Liver (tissue), 9 donors: Measurements from ENCODE around the gene F2RL3. TPM values are rescaled to one million over a fixed set of nuclear protein-coding genes. Genes with fewer than 3 reads are reported as not detected.

Experiments
- DNase-seq: peaks from one replicate; pipeline ENCODE4 v3.0.0-alpha.2; 2017; ENCODE audit warnings: low spot score
- H3K27ac ChIP-seq, 2 donors: one replicate each; pipeline ENCODE4 v1.7.0; 2013; ENCODE audit warnings: inconsistent platforms in 2 of 2, low read length in 2 of 2, control low read depth in 1 of 2, low read depth in 1 of 2, mild to moderate bottlenecking in 1 of 2
- H3K27me3 ChIP-seq, 4 donors: one replicate each; pipeline versions ENCODE4 v1.6.1 to v1.7.0; 2013; ENCODE audit warnings: low read length in 3 of 4, inconsistent platforms in 1 of 4, mild to moderate bottlenecking in 1 of 4, moderate library complexity in 1 of 4; ENCODE audit not compliant: control insufficient read depth in 4 of 4, insufficient read depth in 4 of 4
- H3K36me3 ChIP-seq, 4 donors: one replicate each; pipeline versions ENCODE4 v1.6.1 to v1.7.0; 2013; ENCODE audit warnings: low read length in 3 of 4, mild to moderate bottlenecking in 3 of 4, low read depth in 1 of 4, moderate library complexity in 1 of 4; ENCODE audit not compliant: control insufficient read depth in 4 of 4, insufficient read depth in 3 of 4
- H3K4me1 ChIP-seq, 4 donors: one replicate each; pipeline versions ENCODE4 v1.6.1 to v1.7.0; 2013; ENCODE audit warnings: low read length in 3 of 4, mild to moderate bottlenecking in 3 of 4, moderate library complexity in 1 of 4; ENCODE audit not compliant: control insufficient read depth in 4 of 4, insufficient read depth in 4 of 4
- H3K4me3 ChIP-seq, 3 donors: one replicate each; pipeline versions ENCODE4 v1.6.1 to v1.7.0; 2013; ENCODE audit warnings: low read length in 3 of 3, control low read depth in 1 of 3, low read depth in 1 of 3, mild to moderate bottlenecking in 1 of 3
- H3K9ac ChIP-seq, 2 donors: one replicate each; pipeline ENCODE4 v1.7.0; 2013; ENCODE audit warnings: low read length in 2 of 2, mild to moderate bottlenecking in 2 of 2, moderate library complexity in 2 of 2, control low read depth in 1 of 2, low read depth in 1 of 2
- H3K9me3 ChIP-seq, 4 donors: one replicate each; pipeline versions ENCODE4 v1.6.1 to v1.7.0; 2013; ENCODE audit warnings: low read length in 3 of 4; ENCODE audit not compliant: control insufficient read depth in 4 of 4
- EGR1 ChIP-seq, 2 donors: IDR thresholded peaks; 2 replicates each; pipeline ENCODE4 v1.6.1; 2016 to 2018; ENCODE audit warnings: antibody characterized with exemption in 2 of 2, low read depth in 2 of 2
- FOXA1 ChIP-seq: IDR thresholded peaks from 2 replicates; pipeline ENCODE4 v1.6.1; 2016; ENCODE audit warnings: antibody characterized with exemption
- FOXA2 ChIP-seq: IDR thresholded peaks from 2 replicates; pipeline ENCODE4 v1.6.1; 2016; ENCODE audit warnings: antibody characterized with exemption
- GABPA ChIP-seq, 2 donors: IDR thresholded peaks in 1 of 2; conservative IDR thresholded peaks in 1 of 2; 2 replicates each; pipeline ENCODE4 v1.6.1; 2016; ENCODE audit warnings: antibody characterized with exemption in 2 of 2, mild to moderate bottlenecking in 1 of 2, moderate library complexity in 1 of 2
- HNF4A ChIP-seq, 2 donors: conservative IDR thresholded peaks; 2 replicates each; pipeline ENCODE4 v1.6.1; 2016; ENCODE audit warnings: antibody characterized with exemption in 2 of 2, mild to moderate bottlenecking in 2 of 2
- HNF4G ChIP-seq: IDR thresholded peaks from 2 replicates; pipeline ENCODE4 v1.6.1; 2016; ENCODE audit warnings: antibody characterized with exemption
- JUND ChIP-seq, 2 donors: IDR thresholded peaks; 2 replicates each; pipeline ENCODE4 v1.6.1; 2016; ENCODE audit warnings: antibody characterized with exemption in 2 of 2
- NR2F2 ChIP-seq: IDR thresholded peaks from 2 replicates; pipeline ENCODE4 v1.6.1; 2016; ENCODE audit warnings: antibody characterized with exemption
- RAD21 ChIP-seq, 2 donors: IDR thresholded peaks; 2 replicates each; pipeline ENCODE4 v1.6.1; 2016; ENCODE audit warnings: antibody characterized with exemption in 2 of 2, mild to moderate bottlenecking in 2 of 2
- RXRA ChIP-seq, 2 donors: IDR thresholded peaks; 2 replicates each; pipeline ENCODE4 v1.6.1; 2017 to 2018; ENCODE audit warnings: antibody characterized with exemption in 2 of 2, mild to moderate bottlenecking in 1 of 2
- SP1 ChIP-seq: IDR thresholded peaks from 2 replicates; pipeline ENCODE4 v1.6.1; 2018; ENCODE audit warnings: antibody characterized with exemption, mild to moderate bottlenecking
- TAF1 ChIP-seq: conservative IDR thresholded peaks from 2 replicates; pipeline ENCODE4 v1.6.1; 2016; ENCODE audit warnings: antibody characterized with exemption, mild to moderate bottlenecking
- YY1 ChIP-seq: IDR thresholded peaks from 2 replicates; pipeline ENCODE4 v1.6.1; 2016; ENCODE audit warnings: antibody characterized with exemption, mild to moderate bottlenecking
- WGBS: extraction: QIAGEN DNeasy Blood & Tissue Kit; methylation state at CpG from one replicate; pipeline ENCODE4 v1.1.7; 2013; 5-methylcytosine and 5-hydroxymethylcytosine counted together
- polyA plus RNA-seq, 2 donors: library from polyadenylated mRNA; stranded (reverse) in 1 of 2; unstranded in 1 of 2; fragments of 200-250 nt in 1 of 2; fragments of >200 nt in 1 of 2; fragmentation: Nextera tagmentation in 1 of 2; extraction: Ambion mirVana in 1 of 2; gene quantifications; one replicate each; pipeline versions ENCODE4 v1.2.1 to v1.2.3, GENCODE V29; 2013 to 2015
- total RNA-seq, 2 donors: library from RNA; depleted of rRNA; stranded (reverse); fragments of >200 nt; gene quantifications; one replicate each; pipeline ENCODE4 v1.2.3, GENCODE V29; 2014
- TF ChIP-seq, protein P1 (sequence below): IDR thresholded peaks from 2 replicates; pipeline ENCODE4 v1.6.1; 2016; ENCODE audit warnings: antibody characterized with exemption
- TF ChIP-seq, protein P2 (sequence below): IDR thresholded peaks from 2 replicates; pipeline ENCODE4 v1.6.1; 2016; ENCODE audit warnings: antibody characterized with exemption
- TF ChIP-seq, protein P3 (sequence below): IDR thresholded peaks from 2 replicates; pipeline ENCODE4 v1.6.1; 2016; ENCODE audit warnings: antibody characterized with exemption
- TF ChIP-seq, protein P4 (sequence below): fragments of 150-350 bp; IDR thresholded peaks from 2 replicates; pipeline ENCODE4 v1.5.1; 2017; ENCODE audit warnings: improper control_type of control experiment, low read depth, low read length; ENCODE audit not compliant: missing input control
- TF ChIP-seq, protein P5 (sequence below): IDR thresholded peaks from 2 replicates; pipeline ENCODE4 v1.6.1; 2016; ENCODE audit warnings: antibody characterized with exemption, mild to moderate bottlenecking
- donor health status: healthy.
- donor health status: healthy.
- donor health status: healthy.
- donor health status: healthy.
- donor health status: healthy.

F2RL3 gene
- total and polyA plus RNA-seq, 4 donors: 0.08 to 1.6 (median 0.20) TPM

DNA sequence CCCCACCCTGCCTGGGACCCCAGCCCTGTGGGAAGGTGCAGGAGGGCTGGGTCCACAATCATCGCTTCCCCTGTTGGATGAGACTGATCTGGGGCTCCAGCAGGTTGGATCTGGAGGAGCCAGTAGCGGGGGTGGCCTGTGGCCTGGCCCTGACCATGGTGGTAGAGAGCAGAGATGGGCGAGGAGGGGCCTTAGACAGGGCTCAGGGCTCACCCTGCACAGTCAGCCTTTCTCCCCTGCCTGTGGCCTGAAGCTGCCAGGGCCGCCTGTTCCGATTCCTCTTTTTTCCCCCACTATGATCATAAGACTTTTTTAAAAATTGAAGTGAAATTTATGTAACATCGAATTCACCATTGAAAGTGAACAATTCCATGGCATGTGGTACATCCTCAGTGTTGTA is 41.4 kb upstream of the F2RL3 start:
- no peaks in the 10 kb centered on the region for H3K9me3 ChIP-seq
- H3K27ac ChIP-seq: no peak overlapping the region
- no peak for DNase-seq
- no peaks in the 10 kb centered on the region for H3K4me1 ChIP-seq
- H3K36me3 ChIP-seq: peaks cover 20 to 65% (median 28%) of the 10 kb centered on the region in 4 donors
- H3K4me3 ChIP-seq: no peak overlapping the region
- WGBS: 90% methylated on average over 6 of the region's 6 CpGs
- TF ChIP-seq FOXA1 (no peak), SP1 (no peak), HNF4G (no peak), JUND (IDR thresholded peaks at IDR 0.05) (no peak), EGR1 (IDR thresholded peaks at IDR 0.05; ENCODE audit: low read depth in 2 of 2) (no peak), RAD21 (IDR thresholded peaks at IDR 0.05) (no peak), GABPA (IDR thresholded peaks at IDR 0.05 in 1 of 2, conservative IDR thresholded peaks at IDR 0.05 in 1 of 2) (no peak), TAF1 (no peak), RXRA (IDR thresholded peaks at IDR 0.05) (no peak), NR2F2 (no peak), FOXA2 (no peak), YY1 (no peak), HNF4A (conservative IDR thresholded peaks at IDR 0.05) (no peak)
- TF ChIP-seq, protein P1, sequence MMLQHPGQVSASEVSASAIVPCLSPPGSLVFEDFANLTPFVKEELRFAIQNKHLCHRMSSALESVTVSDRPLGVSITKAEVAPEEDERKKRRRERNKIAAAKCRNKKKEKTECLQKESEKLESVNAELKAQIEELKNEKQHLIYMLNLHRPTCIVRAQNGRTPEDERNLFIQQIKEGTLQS: no peak
- TF ChIP-seq, protein P2, sequence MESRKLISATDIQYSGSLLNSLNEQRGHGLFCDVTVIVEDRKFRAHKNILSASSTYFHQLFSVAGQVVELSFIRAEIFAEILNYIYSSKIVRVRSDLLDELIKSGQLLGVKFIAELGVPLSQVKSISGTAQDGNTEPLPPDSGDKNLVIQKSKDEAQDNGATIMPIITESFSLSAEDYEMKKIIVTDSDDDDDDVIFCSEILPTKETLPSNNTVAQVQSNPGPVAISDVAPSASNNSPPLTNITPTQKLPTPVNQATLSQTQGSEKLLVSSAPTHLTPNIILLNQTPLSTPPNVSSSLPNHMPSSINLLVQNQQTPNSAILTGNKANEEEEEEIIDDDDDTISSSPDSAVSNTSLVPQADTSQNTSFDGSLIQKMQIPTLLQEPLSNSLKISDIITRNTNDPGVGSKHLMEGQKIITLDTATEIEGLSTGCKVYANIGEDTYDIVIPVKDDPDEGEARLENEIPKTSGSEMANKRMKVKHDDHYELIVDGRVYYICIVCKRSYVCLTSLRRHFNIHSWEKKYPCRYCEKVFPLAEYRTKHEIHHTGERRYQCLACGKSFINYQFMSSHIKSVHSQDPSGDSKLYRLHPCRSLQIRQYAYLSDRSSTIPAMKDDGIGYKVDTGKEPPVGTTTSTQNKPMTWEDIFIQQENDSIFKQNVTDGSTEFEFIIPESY: no peak
- TF ChIP-seq, protein P3, sequence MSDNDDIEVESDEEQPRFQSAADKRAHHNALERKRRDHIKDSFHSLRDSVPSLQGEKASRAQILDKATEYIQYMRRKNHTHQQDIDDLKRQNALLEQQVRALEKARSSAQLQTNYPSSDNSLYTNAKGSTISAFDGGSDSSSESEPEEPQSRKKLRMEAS: no peak
- TF ChIP-seq, protein P4, sequence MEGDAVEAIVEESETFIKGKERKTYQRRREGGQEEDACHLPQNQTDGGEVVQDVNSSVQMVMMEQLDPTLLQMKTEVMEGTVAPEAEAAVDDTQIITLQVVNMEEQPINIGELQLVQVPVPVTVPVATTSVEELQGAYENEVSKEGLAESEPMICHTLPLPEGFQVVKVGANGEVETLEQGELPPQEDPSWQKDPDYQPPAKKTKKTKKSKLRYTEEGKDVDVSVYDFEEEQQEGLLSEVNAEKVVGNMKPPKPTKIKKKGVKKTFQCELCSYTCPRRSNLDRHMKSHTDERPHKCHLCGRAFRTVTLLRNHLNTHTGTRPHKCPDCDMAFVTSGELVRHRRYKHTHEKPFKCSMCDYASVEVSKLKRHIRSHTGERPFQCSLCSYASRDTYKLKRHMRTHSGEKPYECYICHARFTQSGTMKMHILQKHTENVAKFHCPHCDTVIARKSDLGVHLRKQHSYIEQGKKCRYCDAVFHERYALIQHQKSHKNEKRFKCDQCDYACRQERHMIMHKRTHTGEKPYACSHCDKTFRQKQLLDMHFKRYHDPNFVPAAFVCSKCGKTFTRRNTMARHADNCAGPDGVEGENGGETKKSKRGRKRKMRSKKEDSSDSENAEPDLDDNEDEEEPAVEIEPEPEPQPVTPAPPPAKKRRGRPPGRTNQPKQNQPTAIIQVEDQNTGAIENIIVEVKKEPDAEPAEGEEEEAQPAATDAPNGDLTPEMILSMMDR: no peak
- TF ChIP-seq, protein P5, sequence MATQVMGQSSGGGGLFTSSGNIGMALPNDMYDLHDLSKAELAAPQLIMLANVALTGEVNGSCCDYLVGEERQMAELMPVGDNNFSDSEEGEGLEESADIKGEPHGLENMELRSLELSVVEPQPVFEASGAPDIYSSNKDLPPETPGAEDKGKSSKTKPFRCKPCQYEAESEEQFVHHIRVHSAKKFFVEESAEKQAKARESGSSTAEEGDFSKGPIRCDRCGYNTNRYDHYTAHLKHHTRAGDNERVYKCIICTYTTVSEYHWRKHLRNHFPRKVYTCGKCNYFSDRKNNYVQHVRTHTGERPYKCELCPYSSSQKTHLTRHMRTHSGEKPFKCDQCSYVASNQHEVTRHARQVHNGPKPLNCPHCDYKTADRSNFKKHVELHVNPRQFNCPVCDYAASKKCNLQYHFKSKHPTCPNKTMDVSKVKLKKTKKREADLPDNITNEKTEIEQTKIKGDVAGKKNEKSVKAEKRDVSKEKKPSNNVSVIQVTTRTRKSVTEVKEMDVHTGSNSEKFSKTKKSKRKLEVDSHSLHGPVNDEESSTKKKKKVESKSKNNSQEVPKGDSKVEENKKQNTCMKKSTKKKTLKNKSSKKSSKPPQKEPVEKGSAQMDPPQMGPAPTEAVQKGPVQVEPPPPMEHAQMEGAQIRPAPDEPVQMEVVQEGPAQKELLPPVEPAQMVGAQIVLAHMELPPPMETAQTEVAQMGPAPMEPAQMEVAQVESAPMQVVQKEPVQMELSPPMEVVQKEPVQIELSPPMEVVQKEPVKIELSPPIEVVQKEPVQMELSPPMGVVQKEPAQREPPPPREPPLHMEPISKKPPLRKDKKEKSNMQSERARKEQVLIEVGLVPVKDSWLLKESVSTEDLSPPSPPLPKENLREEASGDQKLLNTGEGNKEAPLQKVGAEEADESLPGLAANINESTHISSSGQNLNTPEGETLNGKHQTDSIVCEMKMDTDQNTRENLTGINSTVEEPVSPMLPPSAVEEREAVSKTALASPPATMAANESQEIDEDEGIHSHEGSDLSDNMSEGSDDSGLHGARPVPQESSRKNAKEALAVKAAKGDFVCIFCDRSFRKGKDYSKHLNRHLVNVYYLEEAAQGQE: no peak
- no peak overlapping the region for H3K9ac ChIP-seq
- H3K27me3 ChIP-seq: no peaks in the 10 kb centered on the region
